OCI-LY1 (cell line): ENCODE measurements around the gene CR1.
A peak's percentile ranks its signal among the peaks of the same experiment; 100 is the strongest.

ENCODE experiments used
- CTCF ChIP-seq: fragments of 200-600 bp; sonication (generic), shearing (Covaris generic); IDR thresholded peaks from 2 replicates; pipeline ENCODE4 v1.5.1; 2017; ENCODE audit warnings: mild to moderate bottlenecking, antibody characterized with exemption, low read length, moderate library complexity, mixed read lengths
- EZH2 ChIP-seq: fragments of 200-600 bp; sonication (generic), shearing (Covaris generic); IDR thresholded peaks from 2 replicates; pipeline ENCODE4 v1.8.0; 2017; ENCODE audit warnings: borderline replicate concordance, mixed run types, mild to moderate bottlenecking, antibody characterized with exemption, low read length, moderate library complexity, mixed read lengths

GRCh38 chr1:207499573-207499972 lies 3.6 kb downstream of the CR1 start:
- TF ChIP-seq CTCF (peak; percentile 80), EZH2 (no peak)
